ENCODE measurements around the gene ATAT1. TPM values are rescaled to one million over a fixed set of nuclear protein-coding genes. Genes with fewer than 3 reads are reported as not detected.

Gene ATAT1
- total and polyA plus RNA-seq, 2 of the 13 experiments (the other 11 are each of a cell fraction or from before 2014, with no cell fraction given), result 9.2 to 23.6 TPM

GRCh38 chr6:30654798-30655742 lies 28.4 kb downstream of the ATAT1 start (continued):
- TF ChIP-seq ZNF746 (CRISPR knock-in tag; IDR thresholded peaks at IDR 0.05) (peak; percentile 23; the same call in 1 of the 2 replicates), PAXIP1 (CRISPR knock-in tag; conservative IDR thresholded peaks at IDR 0.05) (peak; percentile 99), RFXAP (CRISPR knock-in tag; IDR thresholded peaks at IDR 0.05; ENCODE audit: borderline replicate concordance) (peak; percentile 55; the same call in 1 of the 2 replicates), TFAP4 (IDR thresholded peaks at IDR 0.05; ENCODE audit: borderline replicate concordance, low read depth) (peak; percentile 98), ZNF543 (CRISPR knock-in tag; IDR thresholded peaks at IDR 0.05) (no peak), TRIM22 (IDR thresholded peaks at IDR 0.05) (no peak), SNAI1 (CRISPR knock-in tag; IDR thresholded peaks at IDR 0.05; ENCODE audit: borderline replicate concordance) (no peak), SP140L (CRISPR knock-in tag; IDR thresholded peaks at IDR 0.05; ENCODE audit: borderline replicate concordance) (no peak), ZNF644 (CRISPR knock-in tag; IDR thresholded peaks at IDR 0.05; ENCODE audit: low read depth) (peak; percentile 99), ZNF652 (CRISPR knock-in tag; IDR thresholded peaks at IDR 0.05; ENCODE audit: borderline replicate concordance, low read depth) (0 out of 2 replicates have a peak, but pooled peaks have one; percentile 10), ZBTB44 (CRISPR knock-in tag; IDR thresholded peaks at IDR 0.05) (no peak), TBX2 (CRISPR knock-in tag; IDR thresholded peaks at IDR 0.05; ENCODE audit: borderline replicate concordance) (peak; percentile 93), MAFK (conservative IDR thresholded peaks at IDR 0.05 in 1 of 2, IDR thresholded peaks at IDR 0.05 in 1 of 2; ENCODE audit: low read length in 2 of 2) (peak; percentile 98), HNF4A (CRISPR knock-in tag; IDR thresholded peaks at IDR 0.05) (peak; percentile 99), ZNF605 (CRISPR knock-in tag; IDR thresholded peaks at IDR 0.05) (peak; percentile 90), RARA (CRISPR knock-in tag; IDR thresholded peaks at IDR 0.05) (peak; percentile 91), REST (IDR thresholded peaks at IDR 0.05; ENCODE audit: borderline replicate concordance in 1 of 2, low read depth in 1 of 2, low read length in 2 of 2) (peak in 1 of 2 experiments; percentile 25; a peak in 1 of 4 replicates)
